ENCODE data around the gene MAD1L1.
"Not testable (repeated sequence)": the region's sequence is repeated elsewhere in the genome, so short reads cannot be mapped to it uniquely, and the experiment has no call there.

MAD1L1 gene

DNA sequence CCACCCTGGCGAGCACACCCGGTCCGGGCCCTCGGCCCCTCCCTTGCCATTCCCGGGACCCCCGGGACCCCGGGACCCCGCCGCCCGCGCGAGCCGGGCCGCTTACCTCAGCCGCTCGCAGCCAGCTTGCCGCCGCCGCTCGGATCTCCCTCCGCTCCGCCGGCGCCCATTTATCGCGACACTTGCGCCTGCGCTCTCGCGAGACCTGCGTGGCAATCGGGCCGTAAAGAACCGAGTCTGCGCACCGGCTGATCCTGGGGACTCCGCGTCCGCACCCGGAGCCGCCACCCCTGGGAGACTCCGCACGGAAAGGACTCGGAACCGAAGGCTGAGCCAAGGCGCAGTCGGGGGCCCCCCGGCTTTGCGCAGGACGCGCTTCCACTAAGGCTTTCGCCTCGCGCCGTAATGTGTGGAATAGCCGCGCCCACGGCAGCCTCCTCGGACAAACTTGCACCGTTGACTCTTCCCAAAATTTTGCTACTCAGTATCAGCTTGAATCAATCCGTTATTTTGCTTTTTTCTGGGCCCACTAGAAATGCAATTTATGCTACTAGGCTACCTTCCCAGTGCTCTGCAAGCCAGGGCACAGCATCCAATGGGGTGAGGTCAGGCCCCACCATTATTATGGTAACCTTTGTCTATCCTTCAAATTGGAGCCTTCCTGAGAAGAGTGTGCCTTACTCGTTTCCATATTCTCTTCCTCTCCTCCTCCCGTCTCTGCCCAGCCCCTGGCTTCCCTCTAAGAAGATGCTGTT lies at the start of gene MAD1L1:
Gene MAD1L1, minus strand, starts transcription at position 180 of the 755 bp plus-strand sequence. CDS start 2,812 bp downstream, outside the sequence.
- DNase-seq (ENCODE audit: low spot score), result peak; percentile 80

DNA sequence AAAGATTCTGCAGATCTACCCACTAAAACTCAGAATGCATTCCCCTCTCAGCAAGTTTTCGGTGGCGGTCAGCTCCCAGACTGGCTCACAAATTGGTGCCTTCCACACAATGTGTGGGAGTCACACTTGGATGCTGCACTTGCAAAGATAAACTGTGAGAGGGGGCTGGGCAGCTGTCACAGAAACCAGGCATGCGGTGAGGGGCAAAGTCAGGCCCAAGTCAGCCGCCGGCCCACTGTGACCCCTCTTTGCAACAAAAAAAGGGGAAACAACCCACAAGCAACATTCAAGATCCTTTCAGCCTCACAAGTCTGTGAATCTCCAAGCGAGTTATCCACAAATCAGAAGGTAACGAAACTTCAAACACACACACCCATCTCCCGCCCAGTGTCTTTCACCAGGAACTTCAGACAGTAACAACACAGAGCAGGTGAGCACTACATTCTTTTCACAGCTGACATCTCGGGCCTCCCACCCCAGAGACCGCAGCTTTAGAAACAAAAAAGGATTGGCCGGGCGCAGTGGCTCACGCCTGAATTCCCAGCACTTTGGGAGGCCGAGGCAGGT lies 49.5 kb upstream of the MAD1L1 start:
- no peak for DNase-seq (ENCODE audit: low spot score)

DNA sequence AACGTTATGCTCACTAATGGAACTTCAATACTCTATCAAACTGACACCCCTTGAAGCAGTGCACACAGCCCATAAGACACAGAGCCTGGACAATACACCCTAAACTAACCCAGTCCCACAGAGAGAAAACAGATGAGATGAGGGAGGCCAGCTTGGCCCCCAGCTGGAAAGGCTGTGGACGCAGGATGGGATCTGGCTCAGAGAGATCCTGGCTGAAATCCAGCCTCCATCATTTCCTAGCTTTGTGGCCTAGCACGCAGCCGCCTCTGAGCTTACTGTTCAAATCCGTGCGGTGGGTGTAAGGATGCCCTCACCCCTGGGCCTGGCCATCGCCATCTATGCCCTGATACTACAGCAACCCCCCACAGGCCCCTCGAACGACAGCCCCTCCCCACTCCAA lies 48.8 kb upstream of the MAD1L1 start:
- peak; percentile 42 for DNase-seq (ENCODE audit: low spot score)

DNA sequence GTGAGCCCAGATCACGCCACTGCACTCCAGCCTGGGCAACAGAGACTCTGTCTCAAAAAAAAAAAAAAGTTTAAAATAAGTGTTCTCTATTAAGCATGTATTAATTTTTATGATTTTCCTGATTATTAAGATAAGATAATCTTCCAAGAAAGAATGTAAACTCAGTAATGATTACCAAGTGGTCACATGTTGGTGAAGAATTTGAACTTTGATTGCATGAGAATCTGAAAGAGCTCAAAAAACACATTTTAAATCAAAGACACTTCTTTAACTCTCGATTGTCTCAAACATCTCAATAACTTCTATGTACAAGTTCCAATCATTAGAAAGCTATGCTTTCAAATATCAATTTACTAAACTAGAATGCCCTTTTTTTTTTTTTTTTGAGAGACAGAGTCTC lies 47.7 kb upstream of the MAD1L1 start:
- no peak for DNase-seq (ENCODE audit: low spot score)

DNA sequence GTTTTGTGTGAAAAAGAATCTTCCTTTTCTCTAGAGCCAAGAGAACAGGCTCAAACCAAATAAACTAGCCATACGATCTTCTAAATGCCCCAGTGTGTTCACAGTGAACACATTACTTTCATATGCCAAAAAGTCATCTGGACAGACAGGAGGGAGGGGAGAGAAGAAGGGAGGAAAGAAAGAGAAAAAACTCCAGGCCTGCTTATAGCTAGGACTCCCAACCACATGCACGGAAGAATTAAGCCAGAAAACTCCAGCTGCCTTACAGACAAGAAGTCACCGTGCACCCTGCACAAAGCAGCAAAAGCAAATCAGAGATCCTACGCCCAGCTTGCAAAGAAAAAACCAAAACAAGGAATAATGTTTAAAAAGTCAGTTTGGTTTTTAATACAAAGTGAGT lies 47.2 kb upstream of the MAD1L1 start:
- DNase-seq (ENCODE audit: low spot score), result no peak

DNA sequence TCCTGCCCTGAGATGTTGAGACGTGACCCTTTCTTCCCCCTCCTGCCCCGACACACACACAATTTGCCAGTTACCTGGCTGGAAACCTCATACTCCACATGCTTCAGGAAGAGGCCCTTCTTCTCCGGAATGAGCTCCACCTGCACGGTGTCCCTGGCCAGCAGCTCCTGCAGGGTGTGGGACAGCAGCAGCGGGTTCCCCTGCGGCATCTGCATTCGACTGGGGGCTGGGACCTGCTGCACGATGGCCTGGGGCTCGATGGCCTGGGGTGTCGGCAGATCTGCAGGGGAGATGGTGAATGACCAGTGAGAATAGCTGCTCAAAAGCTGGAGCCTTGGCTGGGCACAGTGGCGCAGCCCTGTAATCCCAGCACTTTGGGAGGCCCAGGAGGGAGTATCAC lies 45.3 kb upstream of the MAD1L1 start:
- DNase-seq (ENCODE audit: low spot score), result no peak

DNA sequence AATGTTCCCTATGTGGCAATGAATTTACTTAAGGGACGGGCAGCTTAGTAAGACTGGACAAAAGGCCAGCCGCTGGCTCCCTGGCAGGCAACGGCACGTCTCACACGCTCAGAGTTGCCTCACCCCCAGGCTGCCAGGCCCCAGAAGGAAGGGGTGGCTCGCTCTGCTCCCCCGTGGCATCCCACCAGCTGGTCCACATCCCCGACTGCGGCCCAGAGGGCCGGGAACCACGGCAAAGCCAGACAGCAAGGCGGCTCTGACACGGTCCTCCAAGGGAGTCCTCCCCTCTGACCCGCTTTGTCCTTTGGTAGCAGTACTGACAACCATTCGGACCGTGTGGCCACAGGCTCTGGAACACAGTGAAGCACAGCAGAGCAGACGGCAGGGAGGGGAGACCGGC lies 43.4 kb upstream of the MAD1L1 start:
- DNase-seq (ENCODE audit: low spot score), result no peak

DNA sequence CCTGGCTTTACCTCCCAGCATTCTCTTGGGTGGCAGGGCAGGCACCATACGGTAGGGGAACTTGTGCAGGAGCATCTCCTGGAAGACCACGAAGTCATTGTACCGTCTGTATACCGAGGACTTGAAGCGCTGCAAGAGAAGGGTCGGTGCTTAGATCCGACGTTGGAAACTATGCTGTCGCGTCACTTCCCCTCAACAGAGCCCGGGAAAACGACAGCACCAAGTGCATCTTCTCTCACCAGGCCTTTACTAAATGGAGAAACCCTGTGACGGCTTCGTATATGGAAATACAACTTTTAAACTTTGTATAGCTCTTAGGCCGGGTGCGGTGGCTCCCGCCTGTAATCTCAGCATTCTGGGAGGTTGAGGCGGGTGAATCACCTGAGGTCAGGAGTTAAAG lies 42.4 kb upstream of the MAD1L1 start:
- DNase-seq (ENCODE audit: low spot score), result no peak

DNA sequence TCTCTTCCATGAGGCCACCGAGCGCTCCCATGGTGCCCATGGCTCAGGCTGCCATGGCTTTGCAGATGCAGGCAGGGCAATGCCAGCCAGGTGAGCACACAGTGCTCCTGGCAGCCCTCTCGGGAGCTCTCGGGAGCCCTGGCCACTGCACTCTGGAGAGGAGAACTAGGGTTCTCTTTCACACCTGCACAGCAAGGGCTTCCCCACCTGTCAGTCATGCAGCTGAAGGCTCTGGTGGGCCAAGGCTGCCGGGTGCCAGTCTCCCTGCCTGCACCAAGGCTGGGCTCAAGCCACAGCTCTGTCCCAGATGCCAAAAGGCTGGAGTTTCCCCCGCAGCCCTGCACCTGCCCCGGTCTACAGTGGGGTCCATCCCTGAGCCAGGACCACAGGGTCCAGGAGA lies 41.9 kb upstream of the MAD1L1 start:
- no peak for DNase-seq (ENCODE audit: low spot score)

DNA sequence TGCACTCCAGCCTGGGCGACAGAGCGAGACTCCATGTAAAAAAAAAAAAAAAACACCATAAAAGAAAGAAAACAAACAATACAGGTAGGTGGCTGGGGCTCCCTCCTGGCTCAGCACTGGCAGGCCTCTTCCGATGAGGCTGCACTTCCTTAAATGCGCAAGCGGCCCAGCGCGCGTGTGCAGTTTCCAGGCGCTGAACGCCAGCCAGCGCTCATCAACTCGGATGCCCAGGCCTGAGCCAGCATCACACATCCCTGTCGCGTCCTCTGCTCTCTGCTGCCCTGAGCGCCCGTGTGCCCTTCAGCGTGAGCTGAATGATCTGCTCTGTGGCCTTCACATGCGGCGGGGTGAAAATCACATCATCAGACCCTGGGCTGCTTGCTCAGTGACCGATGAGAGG lies 41.1 kb upstream of the MAD1L1 start:
- no peak for DNase-seq (ENCODE audit: low spot score)

DNA sequence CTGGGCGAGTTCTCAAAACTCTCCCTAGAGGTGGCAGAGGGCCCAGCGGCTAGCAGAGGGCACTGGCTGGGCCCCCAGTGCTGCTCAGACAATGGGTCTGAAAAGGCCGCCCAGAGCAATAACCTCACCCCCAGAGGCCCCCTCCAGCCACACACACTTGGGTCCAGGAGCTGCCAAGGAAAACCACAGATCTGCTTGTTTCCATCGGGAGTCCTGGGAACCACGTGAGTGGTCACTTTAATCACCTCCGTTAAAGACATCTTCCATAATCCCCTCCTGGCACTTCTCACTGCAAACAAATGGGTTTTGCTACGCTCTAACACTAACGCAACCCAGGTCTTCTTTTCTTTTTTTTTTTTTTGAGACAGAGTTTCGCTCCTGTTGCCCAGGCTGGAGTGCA lies 39.3 kb upstream of the MAD1L1 start:
- no peak for DNase-seq (ENCODE audit: low spot score)

DNA sequence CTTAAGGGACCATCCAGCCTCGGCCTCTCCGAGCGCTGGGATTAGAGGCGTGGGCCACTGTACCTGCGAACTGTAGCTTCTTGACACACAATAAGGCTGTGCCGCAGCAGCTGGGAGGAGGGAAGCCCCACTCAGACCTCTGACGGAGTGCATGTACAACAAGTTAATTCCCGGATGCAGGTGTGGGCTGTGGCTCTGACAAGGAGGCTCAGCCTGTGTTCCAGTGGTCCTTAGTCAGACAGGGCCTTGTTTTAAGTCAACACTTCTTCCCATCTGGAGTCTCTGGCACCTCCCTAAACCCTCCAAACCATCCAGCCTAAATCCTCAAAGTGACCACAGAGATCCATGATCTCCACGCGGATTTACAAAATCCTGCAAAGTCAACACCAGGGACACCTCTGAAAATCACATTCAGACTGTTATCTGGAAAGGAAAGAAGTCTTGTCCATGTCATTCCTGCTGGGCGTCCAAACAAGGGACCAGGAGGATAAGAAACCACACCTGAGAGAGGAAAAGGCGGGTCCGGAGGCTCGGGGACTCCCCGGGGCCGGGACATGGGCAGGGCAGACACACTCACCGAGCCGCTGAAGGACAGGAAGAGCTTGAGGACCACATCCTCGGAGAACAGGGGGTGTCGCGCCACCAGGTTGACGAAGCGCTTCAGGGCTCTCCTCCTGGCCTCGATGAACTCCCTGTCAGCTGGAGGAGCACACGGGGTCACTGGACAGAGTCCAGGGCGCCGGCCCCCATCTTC lies 38.7 kb upstream of the MAD1L1 start:
- DNase-seq (ENCODE audit: low spot score), result no peak

DNA sequence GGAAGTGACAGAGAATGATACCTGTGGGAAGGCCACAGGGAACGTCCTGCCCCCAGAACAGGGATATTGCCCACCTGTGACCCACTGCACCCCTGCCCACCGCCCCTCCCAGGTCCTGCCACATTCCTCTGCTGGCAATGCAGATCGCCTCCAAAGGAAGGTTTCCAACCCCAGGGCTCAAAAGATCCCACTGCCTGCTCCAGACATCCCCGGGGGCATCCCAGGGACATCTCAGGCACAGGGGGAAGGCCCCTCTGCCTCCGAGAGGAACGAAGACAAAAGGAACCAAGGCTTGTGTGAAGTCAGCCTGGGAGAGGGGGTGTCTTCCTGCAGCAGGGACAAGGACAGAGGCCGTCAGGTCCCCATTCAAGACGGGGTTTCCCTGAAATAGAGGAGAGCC lies 37.8 kb upstream of the MAD1L1 start:
- DNase-seq (ENCODE audit: low spot score), result no peak

DNA sequence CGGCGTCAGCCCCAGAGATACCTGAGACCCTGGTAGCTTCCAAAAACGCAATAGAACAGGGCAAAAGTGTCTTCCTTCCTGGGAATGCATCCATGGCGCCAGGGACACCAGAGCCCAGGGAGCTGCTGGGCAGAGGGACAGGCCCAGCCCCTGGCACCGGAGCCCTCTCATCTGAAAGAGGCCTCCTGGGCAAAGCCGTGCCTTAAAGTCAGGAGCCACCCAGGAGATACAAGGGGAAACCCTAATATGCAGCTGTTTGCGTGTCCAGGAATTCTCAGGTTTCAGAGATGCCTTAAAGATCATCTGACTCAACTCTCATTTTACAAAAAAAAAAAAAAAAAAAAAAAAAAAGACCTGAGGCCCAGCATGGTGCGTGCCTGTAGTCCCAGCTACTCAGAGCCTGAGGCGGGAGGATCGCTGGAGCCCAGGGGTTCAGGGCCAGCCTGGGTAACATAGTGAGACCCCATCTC lies 37.3 kb upstream of the MAD1L1 start:
- DNase-seq (ENCODE audit: low spot score), result no peak

DNA sequence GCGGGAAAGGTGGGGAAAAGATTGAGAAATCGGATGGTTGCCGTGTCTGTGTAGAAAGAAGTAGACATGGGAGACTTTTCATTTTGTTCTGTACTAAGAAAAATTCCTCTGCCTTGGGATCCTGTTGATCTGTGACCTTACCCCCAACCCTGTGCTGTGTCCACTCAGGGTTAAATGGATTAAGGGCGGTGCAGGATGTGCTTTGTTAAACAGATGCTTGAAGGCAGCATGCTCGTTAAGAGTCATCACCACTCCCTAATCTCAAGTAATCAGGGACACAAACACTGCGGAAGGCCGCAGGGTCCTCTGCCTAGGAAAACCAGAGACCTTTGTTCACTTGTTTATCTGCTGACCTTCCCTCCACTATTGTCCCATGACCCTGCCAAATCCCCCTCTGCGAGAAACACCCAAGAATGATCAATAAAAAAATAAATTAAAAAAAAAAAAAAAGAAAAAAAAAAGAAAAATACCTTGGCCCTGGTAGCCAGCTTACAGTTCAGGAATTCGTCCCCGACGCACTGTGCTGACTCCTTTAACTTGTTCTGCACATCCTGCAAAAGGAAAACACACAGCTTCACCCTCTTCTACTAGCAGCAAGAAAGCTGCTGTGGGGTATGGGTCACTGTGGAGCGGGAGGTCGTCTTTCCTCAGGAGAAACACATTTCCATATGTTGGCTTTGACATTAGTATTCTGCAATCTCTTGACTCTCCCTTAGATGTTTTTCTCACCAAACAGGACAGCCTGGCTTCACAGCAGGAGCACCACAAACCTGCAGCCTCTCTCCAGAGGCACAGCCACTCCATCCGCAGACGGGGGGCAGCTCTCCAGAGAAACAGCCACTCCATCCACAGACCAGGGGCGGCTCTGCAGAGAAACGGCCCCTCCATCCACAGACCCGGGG lies 36.6 kb upstream of the MAD1L1 start:
- DNase-seq (ENCODE audit: low spot score), result not testable (repeated sequence)

DNA sequence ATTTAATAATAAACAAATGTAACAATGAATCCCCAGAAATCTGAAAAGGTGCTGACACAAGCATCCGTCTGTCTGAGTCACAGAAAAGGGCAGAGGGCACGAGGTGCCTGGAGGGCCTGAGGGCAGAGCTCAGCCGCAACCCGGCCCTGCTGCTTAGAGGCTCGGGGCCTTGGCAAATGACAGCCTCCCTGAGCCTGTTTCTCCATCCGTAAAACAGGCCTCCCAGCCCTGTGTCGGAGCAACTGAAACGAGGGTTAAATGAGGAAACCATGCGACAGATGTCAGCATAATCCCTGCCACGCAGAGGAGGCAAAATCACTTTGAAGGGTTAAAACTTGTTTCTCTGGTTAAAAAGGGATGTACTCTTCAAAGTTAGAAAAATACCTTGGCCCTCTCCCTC lies 34.2 kb upstream of the MAD1L1 start:
- DNase-seq (ENCODE audit: low spot score), result no peak

DNA sequence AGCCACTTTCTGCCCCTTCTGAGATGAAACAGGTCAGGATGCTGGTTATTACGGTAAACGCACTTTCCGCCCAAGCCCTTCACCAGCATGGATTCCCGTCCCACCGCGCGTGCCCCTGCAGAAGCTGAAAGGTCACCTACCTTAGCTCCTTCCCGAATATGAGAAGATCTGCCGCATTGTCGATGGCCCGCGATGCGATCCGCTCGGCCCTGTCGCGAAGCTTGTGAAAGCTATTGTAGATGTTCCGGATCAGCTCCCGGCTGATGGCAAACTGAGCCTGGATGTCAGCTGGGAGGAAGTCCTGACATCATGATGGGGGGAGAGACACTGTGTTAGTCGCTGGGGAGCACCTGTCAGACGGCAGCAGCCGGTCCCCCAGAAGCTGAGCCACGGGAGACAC lies 31.4 kb upstream of the MAD1L1 start:
- DNase-seq (ENCODE audit: low spot score), result no peak

DNA sequence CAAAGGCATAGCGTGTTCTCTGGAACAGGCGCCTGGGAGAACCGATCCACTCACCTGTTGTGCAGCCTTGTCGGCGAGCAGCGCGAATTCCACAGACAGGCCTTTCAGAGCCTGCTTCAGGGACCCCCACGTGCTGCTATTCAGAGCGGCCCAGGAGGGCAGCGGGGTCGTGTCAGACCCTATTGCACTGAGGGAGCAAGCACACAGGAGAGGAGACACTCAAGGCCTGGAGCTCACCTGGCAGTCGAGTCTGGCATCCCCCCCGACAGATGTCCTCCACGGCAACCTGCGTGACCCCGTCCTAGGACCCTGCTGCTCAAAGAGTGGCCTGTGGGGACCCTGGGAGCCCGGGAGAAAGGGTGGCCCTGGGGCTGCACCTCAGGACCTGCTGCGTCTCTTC lies 30.4 kb upstream of the MAD1L1 start:
- no peak for DNase-seq (ENCODE audit: low spot score)

DNA sequence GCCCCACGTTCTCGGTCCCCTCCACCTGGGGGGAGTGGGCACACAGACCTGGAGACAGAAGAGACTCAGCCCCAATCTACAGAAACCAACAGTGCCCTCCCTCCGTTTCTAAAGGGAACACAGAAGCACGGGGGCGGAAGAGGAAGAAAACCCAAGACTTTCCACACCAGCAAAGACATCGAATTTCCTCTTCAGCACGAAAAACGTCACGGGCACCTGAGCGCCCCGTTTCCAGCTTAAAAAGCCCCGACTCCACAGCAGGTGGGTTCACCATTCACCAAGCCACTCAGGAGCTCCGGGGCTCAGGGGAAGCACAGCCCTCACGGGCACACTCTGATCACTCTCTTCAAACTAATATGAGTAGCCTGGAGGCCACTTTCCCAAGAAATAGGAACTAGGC lies 28.9 kb upstream of the MAD1L1 start:
- peak; percentile 45 for DNase-seq (ENCODE audit: low spot score)

DNA sequence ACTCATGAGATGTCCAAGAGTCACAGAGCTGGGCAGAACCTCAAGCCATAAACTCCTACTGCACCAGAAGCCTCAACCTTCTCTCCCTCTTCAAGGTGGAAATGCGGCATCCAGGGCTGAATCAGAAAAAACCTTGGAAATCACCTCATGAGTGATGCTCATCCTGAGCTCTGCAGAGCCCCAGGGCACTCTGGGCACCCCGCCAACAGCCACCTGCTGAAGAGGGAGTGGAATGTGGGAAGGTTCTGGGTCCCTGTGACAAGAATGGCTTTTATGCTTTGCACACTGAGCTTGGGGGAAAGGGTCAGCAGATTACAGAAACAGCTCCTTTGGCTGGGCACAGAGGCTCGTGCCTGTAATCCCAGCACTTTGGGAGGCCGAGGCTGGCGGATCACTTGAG lies 28.1 kb upstream of the MAD1L1 start:
- DNase-seq (ENCODE audit: low spot score), result no peak

DNA sequence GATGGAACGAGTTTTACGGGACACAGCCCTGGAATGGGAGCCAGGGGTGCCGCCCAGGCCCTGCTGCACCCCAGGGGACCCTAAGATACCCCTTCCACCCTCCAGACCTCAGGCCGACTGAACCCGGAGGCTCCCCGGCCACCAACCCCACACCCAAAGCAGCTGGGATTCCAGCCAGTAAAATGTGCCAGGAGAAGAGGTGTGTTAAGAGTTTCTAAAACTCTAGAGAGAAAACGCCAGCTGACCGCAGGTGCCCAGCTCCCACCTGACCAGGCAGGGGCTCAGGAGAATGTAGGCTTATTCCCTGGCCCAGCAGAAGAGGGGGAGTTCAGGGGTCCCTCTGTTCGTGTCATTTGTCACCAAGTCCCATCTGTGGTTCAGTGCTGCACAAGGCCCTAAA lies 26.7 kb upstream of the MAD1L1 start:
- DNase-seq (ENCODE audit: low spot score), result no peak
